PC-3 (cell line): Measurements from ENCODE around the gene UGGT1. TPM values are rescaled to one million over a fixed set of nuclear protein-coding genes. Genes with fewer than 3 reads are reported as not detected.

ENCODE experiments used
- ATAC-seq: fragments of 200-7000 bp; cut with Tn5 transposase; 2 replicates; pipeline ENCODE4 v1.9.1; 2020; ENCODE audit warnings: mild to moderate bottlenecking, moderate library complexity
- BruUV-seq: library from RNA; stranded (reverse); fragments of 400-500 nt; replicated peaks from 2 replicates; lab custom pipeline; 2021; lab: Mats Ljungman, UMichigan
- CTCF ChIA-PET: fragments of 300-600 bp; sonication (Branson Sonifier 250); formaldehyde crosslinking; loops from one replicate; lab custom pipeline; 2022; ENCODE audit warnings: antibody characterized with exemption; lab: Charles Lee
- POLR2A ChIA-PET: fragments of 300-600 bp; sonication (Branson Sonifier 250); formaldehyde crosslinking; loops from one replicate; lab custom pipeline; 2022; ENCODE audit warnings: antibody characterized with exemption; ENCODE audit not compliant: unreplicated experiment; lab: Charles Lee
- DNase-seq: peaks from one replicate; pipeline ENCODE4 v3.0.0-alpha.2; 2015
- H2AFZ ChIP-seq: fragments of 300-600 bp; sonication (generic); 2 replicates; pipeline ENCODE4 v1.6.0; 2016; ENCODE audit warnings: antibody characterized with exemption, low read length
- H3F3A ChIP-seq: fragments of 300-600 bp; sonication (generic); one replicate; pipeline ENCODE4 v1.6.0; 2017; ENCODE audit warnings: antibody characterized with exemption, low read length, control low read depth, mild to moderate bottlenecking; ENCODE audit not compliant: unreplicated experiment
- H3K27ac ChIP-seq: fragments of 300-600 bp; sonication (generic); 2 replicates; pipeline ENCODE4 v1.5.1; 2016; ENCODE audit warnings: mild to moderate bottlenecking, low read length
- H3K27me3 ChIP-seq: fragments of 300-600 bp; sonication (generic); 2 replicates; pipeline ENCODE4 v1.6.1; 2016; ENCODE audit warnings: low read length, mixed read lengths
- H3K36me3 ChIP-seq: fragments of 300-600 bp; sonication (generic); 2 replicates; pipeline ENCODE4 v1.6.1; 2016; ENCODE audit warnings: low read depth, mixed run types, low read length, mixed read lengths
- H3K4me1 ChIP-seq: fragments of 300-600 bp; sonication (generic); 2 replicates; pipeline ENCODE4 v1.5.1; 2016; ENCODE audit warnings: low read length; ENCODE audit not compliant: insufficient read depth
- H3K4me2 ChIP-seq: fragments of 300-600 bp; sonication (generic); 2 replicates; pipeline ENCODE4 v1.6.0; 2016; ENCODE audit warnings: low read length
- H3K4me3 ChIP-seq: fragments of 300-600 bp; sonication (generic); 2 replicates; pipeline ENCODE4 v1.5.1; 2016; ENCODE audit warnings: mild to moderate bottlenecking, low read length, mixed read lengths
- H3K79me2 ChIP-seq: fragments of 300-600 bp; sonication (generic); 2 replicates; pipeline ENCODE4 v1.6.1; 2017; ENCODE audit warnings: low read length, mixed read lengths
- H3K9ac ChIP-seq: fragments of 300-600 bp; sonication (generic); 2 replicates; pipeline ENCODE4 v1.6.0; 2016; ENCODE audit warnings: mild to moderate bottlenecking, low read length
- H3K9me2 ChIP-seq: fragments of 300-600 bp; sonication (generic); replicated peaks from 2 replicates; pipeline ENCODE4 v1.6.1; 2016; ENCODE audit warnings: mixed run types, low read length, mixed read lengths
- H3K9me3 ChIP-seq: fragments of 300-600 bp; sonication (generic); 2 replicates; pipeline ENCODE4 v1.6.1; 2016; ENCODE audit warnings: low read length, mixed read lengths
- H4K20me1 ChIP-seq: fragments of 300-600 bp; sonication (generic); 2 replicates; pipeline ENCODE4 v1.6.1; 2016; ENCODE audit warnings: low read length, mixed read lengths
- EZH2 ChIP-seq: fragments of 300-600 bp; sonication (generic); IDR thresholded peaks from one replicate; pipeline ENCODE4 v1.6.1; 2017; ENCODE audit warnings: antibody characterized with exemption, mild to moderate bottlenecking, low read length; ENCODE audit not compliant: unreplicated experiment
- EZH2phosphoT487 ChIP-seq: fragments of 300-600 bp; sonication (generic); IDR thresholded peaks from 2 replicates; pipeline ENCODE4 v1.6.1; 2018; ENCODE audit warnings: mild to moderate bottlenecking, antibody characterized with exemption, low read length, borderline replicate concordance
- intact Hi-C: fragments of 100-400 bp; cut with micrococcal nuclease; formaldehyde crosslinking; loops from 2 replicates; pipeline ENCODE4 v1.9.0; 2023
- total RNA-seq: library from RNA; depleted of rRNA; stranded (reverse); fragments of >200 nt; gene quantifications from 2 replicates; pipeline ENCODE4 v1.2.3, GENCODE V29; 2014
- TF ChIP-seq, protein P1 (sequence below): fragments of 300-600 bp; sonication (generic); conservative IDR thresholded peaks from 2 replicates; pipeline ENCODE4 v1.5.1; 2017; ENCODE audit warnings: antibody characterized with exemption, low read depth, mild to moderate bottlenecking, low read length

Gene UGGT1
- total RNA-seq, 1 experiment from 2014 or later, result 59.9 TPM

DNA sequence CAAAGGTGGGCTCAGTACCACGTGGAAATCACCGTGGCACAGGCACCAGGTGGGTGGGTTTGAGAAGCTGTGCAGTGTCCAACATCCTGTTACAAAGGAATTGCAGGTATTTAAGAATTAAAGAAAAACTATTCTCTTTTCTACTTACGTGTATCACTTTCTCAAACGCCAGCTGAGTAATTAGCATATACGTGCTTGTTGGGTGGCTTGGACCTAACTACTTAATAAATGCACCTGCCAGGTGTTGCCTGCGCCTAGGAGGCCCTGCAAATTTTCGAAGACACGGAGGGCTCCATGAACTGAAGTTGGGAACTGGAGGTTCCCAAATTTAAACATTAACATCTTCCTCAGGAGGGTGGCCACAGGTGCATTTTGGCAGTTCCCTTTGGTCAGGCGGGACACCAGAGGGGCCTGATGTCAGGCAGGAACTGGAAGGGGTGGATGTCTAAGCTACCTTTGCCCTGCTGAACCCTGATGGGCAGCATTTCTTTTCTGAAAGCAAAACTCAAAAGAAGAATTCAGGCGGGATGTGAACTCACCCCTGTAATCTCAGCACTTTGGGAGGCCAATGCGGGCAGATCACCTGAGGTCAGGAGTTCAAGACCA, 142.9 kb downstream of the UGGT1 start:
- peaks cover 17% of the 10 kb centered on the region for H3K4me1 ChIP-seq
- no peak for DNase-seq
- ChIA-PET CTCF (interaction anchor here (0.6 to 1.1 kb wide), 2 partner anchors 55 to 75 kb away, joined by 3 to 5 read pairs; no protein-coding TSS in a partner anchor), POLR2A (no interaction called here)
- H3K4me3 ChIP-seq, result peak overlapping the region; percentile 85; the same call in 1 of the 2 replicates
- TF ChIP-seq, protein P1, sequence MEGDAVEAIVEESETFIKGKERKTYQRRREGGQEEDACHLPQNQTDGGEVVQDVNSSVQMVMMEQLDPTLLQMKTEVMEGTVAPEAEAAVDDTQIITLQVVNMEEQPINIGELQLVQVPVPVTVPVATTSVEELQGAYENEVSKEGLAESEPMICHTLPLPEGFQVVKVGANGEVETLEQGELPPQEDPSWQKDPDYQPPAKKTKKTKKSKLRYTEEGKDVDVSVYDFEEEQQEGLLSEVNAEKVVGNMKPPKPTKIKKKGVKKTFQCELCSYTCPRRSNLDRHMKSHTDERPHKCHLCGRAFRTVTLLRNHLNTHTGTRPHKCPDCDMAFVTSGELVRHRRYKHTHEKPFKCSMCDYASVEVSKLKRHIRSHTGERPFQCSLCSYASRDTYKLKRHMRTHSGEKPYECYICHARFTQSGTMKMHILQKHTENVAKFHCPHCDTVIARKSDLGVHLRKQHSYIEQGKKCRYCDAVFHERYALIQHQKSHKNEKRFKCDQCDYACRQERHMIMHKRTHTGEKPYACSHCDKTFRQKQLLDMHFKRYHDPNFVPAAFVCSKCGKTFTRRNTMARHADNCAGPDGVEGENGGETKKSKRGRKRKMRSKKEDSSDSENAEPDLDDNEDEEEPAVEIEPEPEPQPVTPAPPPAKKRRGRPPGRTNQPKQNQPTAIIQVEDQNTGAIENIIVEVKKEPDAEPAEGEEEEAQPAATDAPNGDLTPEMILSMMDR, result no peak; the same call in 1 of the 2 replicates
- TF ChIP-seq EZH2 (no peak), EZH2phosphoT487 (no peak)
- no peak for ATAC-seq
- H3K79me2 ChIP-seq, result no peaks in the 10 kb centered on the region
- H4K20me1 ChIP-seq, result no peaks in the 10 kb centered on the region
- no TSS peak for BruUV-seq
- no peak overlapping the region for H3K27ac ChIP-seq
- peak overlapping the region; percentile 95 for H3K4me2 ChIP-seq
- H3K27me3 ChIP-seq, result no peaks in the 10 kb centered on the region
- H3F3A ChIP-seq, result no peaks in the 10 kb centered on the region
- no peak overlapping the region for H3K9ac ChIP-seq
- intact Hi-C loops, result loop anchor here (1.0 to 10.0 kb wide), 2 partner anchors 55 to 71 kb away; no protein-coding TSS in a partner anchor
- no peaks in the 10 kb centered on the region for H3K9me2 ChIP-seq
- H3K9me3 ChIP-seq, result no peaks in the 10 kb centered on the region
- H3K36me3 ChIP-seq, result no peaks in the 10 kb centered on the region
- H2AFZ ChIP-seq, result peak overlapping the region; percentile 99

DNA sequence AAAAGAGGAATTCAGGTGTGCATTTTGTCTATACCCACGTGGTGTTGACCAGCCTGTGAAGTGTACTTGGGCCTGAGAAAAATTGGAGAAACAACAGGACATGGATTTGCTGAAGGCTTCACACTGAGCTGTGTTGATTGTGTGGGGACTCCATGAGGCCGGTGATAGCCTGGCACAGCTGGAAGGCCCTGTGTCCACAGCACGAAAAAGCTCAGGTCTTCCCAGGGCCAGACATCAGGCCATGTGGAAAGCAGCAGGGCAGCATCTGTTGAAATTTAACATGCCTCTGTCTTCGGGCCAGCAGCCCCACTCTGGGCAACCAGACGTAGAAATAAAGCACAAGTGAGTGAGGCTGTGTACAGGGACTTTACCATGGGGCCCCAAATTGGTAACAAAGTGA, 143.6 kb downstream of the UGGT1 start:
- ChIA-PET CTCF (interaction anchor here (0.5 kb wide), 1 partner anchor 60 kb away, joined by 5 read pairs; no protein-coding TSS in a partner anchor), POLR2A (no interaction called here)
- H3K36me3 ChIP-seq, result no peaks in the 10 kb centered on the region
- H3K9me2 ChIP-seq, result no peaks in the 10 kb centered on the region
- intact Hi-C loops, result loop anchor here (10.0 kb wide), 1 partner anchor 70 kb away; no protein-coding TSS in a partner anchor
- H3K9ac ChIP-seq, result no peak overlapping the region
- no peak overlapping the region for H3K4me3 ChIP-seq
- H3K9me3 ChIP-seq, result no peaks in the 10 kb centered on the region
- DNase-seq, result no peak
- BruUV-seq, result no TSS peak
- no peak for ATAC-seq
- no peaks in the 10 kb centered on the region for H3K27me3 ChIP-seq
- H3K27ac ChIP-seq, result no peak overlapping the region
- no peak overlapping the region for H3K4me2 ChIP-seq
- H2AFZ ChIP-seq, result no peak overlapping the region
- TF ChIP-seq EZH2, result no peak
- TF ChIP-seq, protein P1, result no peak
- no peak for TF ChIP-seq EZH2phosphoT487
- no peaks in the 10 kb centered on the region for H3K79me2 ChIP-seq
- no peaks in the 10 kb centered on the region for H3F3A ChIP-seq
- H3K4me1 ChIP-seq, result peaks cover 13% of the 10 kb centered on the region
- H4K20me1 ChIP-seq, result no peaks in the 10 kb centered on the region

DNA sequence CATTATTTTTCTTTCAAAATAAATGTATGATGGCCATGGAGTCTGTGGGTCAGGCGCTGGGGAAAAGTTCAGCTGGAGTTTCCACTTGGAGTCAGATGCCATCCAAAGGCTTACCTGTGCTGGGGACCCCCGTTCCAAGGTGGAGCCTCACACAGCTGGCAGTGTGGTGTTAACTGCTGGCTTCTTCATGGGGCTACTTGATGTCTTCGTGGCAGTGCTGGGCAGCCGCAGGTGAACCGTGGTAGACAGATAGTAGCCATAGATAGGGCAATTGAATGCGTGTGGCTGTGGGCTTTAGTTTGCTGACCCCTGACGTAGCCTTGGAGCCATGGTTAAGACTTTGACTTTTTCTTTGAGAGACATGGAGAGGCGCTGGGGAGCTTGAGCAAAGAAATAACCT, 144.6 kb downstream of the UGGT1 start:
- ATAC-seq (no peak), DNase-seq (no peak)
- no peaks in the 10 kb centered on the region for H3K36me3 ChIP-seq
- no peak overlapping the region for H3K9ac ChIP-seq
- H3F3A ChIP-seq, result no peaks in the 10 kb centered on the region
- H3K79me2 ChIP-seq, result no peaks in the 10 kb centered on the region
- BruUV-seq, result no TSS peak
- ChIA-PET CTCF (no interaction called here), POLR2A (no interaction called here)
- H3K9me3 ChIP-seq, result no peaks in the 10 kb centered on the region
- H3K4me1 ChIP-seq, result peaks cover 13% of the 10 kb centered on the region
- no peaks in the 10 kb centered on the region for H4K20me1 ChIP-seq
- TF ChIP-seq EZH2phosphoT487, result no peak
- TF ChIP-seq, protein P1, result no peak
- H2AFZ ChIP-seq, result no peak overlapping the region
- H3K4me2 ChIP-seq, result no peak overlapping the region
- no peak overlapping the region for H3K27ac ChIP-seq
- no peaks in the 10 kb centered on the region for H3K27me3 ChIP-seq
- no peaks in the 10 kb centered on the region for H3K9me2 ChIP-seq
- intact Hi-C loops, result loop anchor here (10.0 kb wide), 1 partner anchor 69 kb away; no protein-coding TSS in a partner anchor
- no peak overlapping the region for H3K4me3 ChIP-seq
